ENCODE data around the gene ARPP21.

- TF ChIP-seq GATA2 (CRISPR knock-in tag; IDR thresholded peaks at IDR 0.05) (no peak), PBX3 (IDR thresholded peaks at IDR 0.05) (peak; percentile 15; the same call in 1 of the 2 replicates), CTCF (IDR thresholded peaks at IDR 0.05) (no peak), USF1 (IDR thresholded peaks at IDR 0.05; ENCODE audit: borderline replicate concordance, low read depth) (no peak), GABPA (IDR thresholded peaks at IDR 0.05; ENCODE audit: low read depth) (no peak), CHD2 (IDR thresholded peaks at IDR 0.05; ENCODE audit: low read length, partially characterized antibody) (no peak), TAF1 (IDR thresholded peaks at IDR 0.05; ENCODE audit: borderline replicate concordance, low read depth, low read length) (no peak)
- TF ChIP-seq, protein P1, sequence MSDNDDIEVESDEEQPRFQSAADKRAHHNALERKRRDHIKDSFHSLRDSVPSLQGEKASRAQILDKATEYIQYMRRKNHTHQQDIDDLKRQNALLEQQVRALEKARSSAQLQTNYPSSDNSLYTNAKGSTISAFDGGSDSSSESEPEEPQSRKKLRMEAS (IDR thresholded peaks at IDR 0.05; ENCODE audit: low read depth): no peak
Observed at GRCh38 chr3:35633332-35634124, 5.8 kb upstream of the ARPP21 start.

Measured in SK-N-SH (cell line).